GM12873 (cell line): ENCODE data around the gene MAP2K4.

Experiments
- TF ChIP-seq, protein P1 (sequence below): IDR thresholded peaks from 2 replicates; pipeline ENCODE4 v1.5.1; 2012; ENCODE audit warnings: low read depth, mild to moderate bottlenecking, moderate library complexity, low read length, control low read depth; ENCODE audit not compliant: insufficient read depth; ENCODE audit errors: missing control alignments

MAP2K4 gene

DNA sequence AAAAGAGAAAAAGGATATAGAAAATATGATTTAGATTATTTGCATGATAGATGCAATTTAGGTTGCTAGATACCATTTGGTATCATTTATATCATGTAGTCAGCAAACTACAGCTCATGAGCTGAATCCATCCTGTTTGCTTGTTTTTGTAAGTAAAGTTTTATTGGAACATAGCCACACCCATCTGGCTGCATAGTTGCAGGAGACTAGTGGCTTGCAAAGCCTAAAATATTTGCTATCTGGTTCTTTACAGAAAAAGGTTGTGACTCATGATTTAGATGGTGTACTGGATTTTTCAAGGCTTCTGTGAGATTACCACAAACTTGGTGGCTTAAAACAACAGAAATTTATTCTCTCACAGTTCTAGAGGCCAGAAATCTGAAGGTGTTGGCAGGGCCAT is 49.9 kb downstream of the MAP2K4 start:
- TF ChIP-seq, protein P1, sequence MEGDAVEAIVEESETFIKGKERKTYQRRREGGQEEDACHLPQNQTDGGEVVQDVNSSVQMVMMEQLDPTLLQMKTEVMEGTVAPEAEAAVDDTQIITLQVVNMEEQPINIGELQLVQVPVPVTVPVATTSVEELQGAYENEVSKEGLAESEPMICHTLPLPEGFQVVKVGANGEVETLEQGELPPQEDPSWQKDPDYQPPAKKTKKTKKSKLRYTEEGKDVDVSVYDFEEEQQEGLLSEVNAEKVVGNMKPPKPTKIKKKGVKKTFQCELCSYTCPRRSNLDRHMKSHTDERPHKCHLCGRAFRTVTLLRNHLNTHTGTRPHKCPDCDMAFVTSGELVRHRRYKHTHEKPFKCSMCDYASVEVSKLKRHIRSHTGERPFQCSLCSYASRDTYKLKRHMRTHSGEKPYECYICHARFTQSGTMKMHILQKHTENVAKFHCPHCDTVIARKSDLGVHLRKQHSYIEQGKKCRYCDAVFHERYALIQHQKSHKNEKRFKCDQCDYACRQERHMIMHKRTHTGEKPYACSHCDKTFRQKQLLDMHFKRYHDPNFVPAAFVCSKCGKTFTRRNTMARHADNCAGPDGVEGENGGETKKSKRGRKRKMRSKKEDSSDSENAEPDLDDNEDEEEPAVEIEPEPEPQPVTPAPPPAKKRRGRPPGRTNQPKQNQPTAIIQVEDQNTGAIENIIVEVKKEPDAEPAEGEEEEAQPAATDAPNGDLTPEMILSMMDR = no peak

DNA sequence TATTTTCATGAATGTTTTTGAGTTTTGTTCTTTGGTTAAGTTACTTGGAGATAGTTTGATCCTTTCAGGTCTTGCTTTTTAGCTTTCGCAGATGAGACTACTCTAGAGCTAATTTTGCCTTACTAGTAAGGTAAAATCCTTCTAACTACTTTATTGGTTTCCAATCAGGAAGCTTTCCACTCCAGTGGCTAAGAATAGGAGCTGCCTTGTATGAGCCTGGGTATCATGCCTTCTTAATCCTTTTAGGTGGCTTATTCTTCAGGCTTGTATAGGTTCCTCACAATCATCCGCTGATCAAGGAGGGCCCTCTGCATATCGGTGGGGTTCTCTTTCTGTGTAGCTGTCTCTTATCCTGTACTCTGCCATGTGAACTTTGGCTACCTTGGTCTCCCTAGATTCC is 53.7 kb downstream of the MAP2K4 start:
- TF ChIP-seq, protein P1 = no peak

DNA sequence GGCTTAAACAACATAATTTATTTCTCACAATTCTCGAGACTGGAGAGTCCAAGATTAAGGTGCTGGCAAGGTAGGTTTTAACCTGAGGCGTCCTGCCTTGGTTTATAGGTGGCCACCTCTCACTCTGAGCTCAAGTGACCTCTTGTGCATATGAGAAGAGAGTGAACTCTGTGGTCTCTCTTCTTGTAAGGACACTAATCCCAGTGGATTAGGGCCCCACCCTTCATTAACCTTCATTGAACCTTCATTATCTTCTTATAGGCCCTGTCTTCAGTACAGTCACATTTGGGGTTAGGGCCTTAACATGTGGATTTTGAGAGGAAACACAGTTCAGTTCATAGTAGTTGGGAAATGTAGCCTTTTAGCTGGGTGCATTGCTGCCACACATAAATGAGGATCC is 57.1 kb downstream of the MAP2K4 start:
- TF ChIP-seq, protein P1 = no peak

DNA sequence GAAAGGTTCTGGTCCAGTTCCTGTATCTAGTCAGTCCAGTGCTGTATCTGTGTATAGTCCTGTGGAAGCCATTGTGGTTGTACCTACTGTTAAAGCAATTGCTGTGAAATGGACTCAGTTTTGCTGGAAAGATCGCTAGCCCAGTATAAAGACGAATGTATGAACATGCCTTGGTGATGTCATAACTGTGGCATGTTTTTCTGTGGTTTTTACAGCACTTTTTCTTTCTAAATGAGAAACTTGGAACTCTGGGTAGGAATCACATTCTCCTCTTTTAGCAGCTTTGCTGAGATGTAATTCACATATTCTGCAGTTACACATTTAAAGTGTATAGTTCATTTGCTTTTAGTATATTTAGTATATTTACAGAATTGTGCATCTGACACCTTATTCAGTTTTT is 58.1 kb downstream of the MAP2K4 start:
- TF ChIP-seq, protein P1 = no peak

DNA sequence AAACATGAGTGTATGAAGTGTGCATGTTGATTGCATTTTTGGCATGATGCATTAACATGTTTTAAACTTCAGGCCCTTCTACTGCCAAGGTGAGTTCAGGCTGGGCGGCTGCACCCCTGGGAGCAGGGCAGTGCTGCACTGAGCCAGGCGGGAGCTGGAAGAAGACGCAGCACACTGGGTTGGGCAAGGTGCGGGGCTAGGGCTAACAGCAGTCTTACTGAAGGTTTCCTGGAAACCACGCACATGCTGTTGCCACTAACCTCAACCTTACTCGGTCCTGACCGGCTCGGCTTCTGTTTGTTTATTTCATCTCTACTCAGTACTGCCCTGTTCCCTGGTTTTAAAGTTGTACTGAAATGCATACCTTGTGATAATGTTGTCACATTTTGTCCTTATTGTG is 61.0 kb downstream of the MAP2K4 start:
- TF ChIP-seq, protein P1 = no peak

DNA sequence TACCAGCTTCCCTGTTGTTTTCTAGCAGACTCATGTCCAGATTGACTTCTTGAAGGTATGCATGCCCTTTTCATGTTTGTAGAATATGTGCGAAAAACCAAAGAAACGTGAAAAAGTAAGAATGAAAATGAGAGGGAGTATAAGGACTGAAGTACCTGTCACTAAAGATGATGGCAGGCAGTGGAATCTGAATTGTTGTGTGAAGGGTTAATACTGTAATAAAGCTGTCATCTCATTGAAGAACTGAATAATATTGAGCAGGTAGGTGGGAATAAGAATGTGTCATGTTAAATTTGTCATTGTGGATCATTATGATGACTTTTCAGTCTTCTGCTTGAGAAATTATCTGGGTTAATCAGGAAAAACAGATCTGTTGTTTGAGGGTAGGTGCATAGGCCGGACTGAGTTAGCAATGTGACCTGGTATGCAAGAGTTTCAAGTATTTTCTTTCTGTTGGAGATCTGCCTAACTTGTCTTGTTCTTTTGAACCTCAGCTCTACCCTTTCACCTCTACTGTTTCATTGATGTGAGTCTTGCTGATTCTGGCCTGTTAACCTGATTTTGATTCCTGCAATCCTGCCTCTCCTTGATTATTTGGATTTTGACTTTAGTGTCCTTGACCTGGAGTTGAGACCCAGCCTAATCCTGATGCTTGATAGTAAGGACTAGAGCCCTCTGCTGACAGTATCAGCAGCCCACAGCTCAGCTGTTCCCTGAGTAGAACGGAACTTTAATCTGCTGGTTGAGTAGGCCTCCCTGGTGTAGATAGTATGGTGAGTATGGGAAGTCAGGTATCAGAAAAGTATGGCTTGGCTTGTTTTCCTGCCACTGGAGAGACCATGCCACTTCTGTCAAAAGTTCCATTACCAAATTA is 64.6 kb downstream of the MAP2K4 start:
- TF ChIP-seq, protein P1 = no peak

DNA sequence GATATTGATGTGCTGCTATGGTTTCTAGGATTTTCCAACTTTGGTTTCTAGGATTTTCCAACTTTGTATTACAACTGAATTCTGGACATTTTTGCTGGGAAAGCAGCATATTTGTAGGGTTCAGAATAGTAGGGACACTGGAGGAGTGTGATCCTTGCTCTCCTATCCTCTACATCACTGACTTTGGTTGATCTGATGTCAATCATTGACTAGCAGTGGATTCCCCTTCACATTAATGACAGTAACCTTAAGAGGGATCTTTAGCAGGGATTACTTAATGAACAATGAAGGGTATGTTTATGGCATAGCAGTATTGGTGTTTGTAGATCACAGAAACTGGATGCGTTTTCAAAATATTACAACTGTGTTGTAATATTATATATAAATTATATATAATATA is 67.4 kb downstream of the MAP2K4 start:
- TF ChIP-seq, protein P1 = no peak
